Endothelial cell of umbilical vein (primary cell): ENCODE data around the gene NRCAM. TPM values are rescaled to one million over a fixed set of nuclear protein-coding genes. Genes with fewer than 3 reads are reported as not detected.

Experiments
- BruUV-seq: library from RNA; stranded (reverse); fragments of 400-500 nt; replicated peaks from 2 replicates; lab custom pipeline; 2021; lab: Mats Ljungman, UMichigan
- CTCF ChIA-PET: fragments of 300-600, 350-600 bp; sonication (Branson Sonifier 250); formaldehyde crosslinking; loops from one replicate; lab custom pipeline; 2021; ENCODE audit warnings: antibody characterized with exemption, inconsistent platforms; lab: Charles Lee
- POLR2A ChIA-PET: fragments of 300-600, 350-600 bp; sonication (Branson Sonifier 250); formaldehyde crosslinking; loops from one replicate; lab custom pipeline; 2021; ENCODE audit warnings: antibody characterized with exemption, inconsistent platforms; lab: Charles Lee
- DNase-seq: peaks from one replicate; pipeline ENCODE4 v3.0.0-alpha.2; 2011; ENCODE audit warnings: low read depth, low spot score
- FAIRE-seq: peaks from 2 replicates; lab custom pipeline; 2011; peaks lifted over from hg19 to GRCh38; lab: Jason Lieb, UNC
- H2AFZ ChIP-seq: 2 replicates; pipeline ENCODE4 v1.6.0; 2012; ENCODE audit warnings: low read depth, low read length, control low read depth, inconsistent platforms
- H3K27ac ChIP-seq: 2 replicates; pipeline ENCODE4 v1.5.1; 2011; ENCODE audit warnings: low read depth, mild to moderate bottlenecking, control low read depth, low read length, moderate library complexity; ENCODE audit not compliant: insufficient read depth
- H3K27me3 ChIP-seq, 2 experiments: 2 replicates each; pipeline versions ENCODE4 v1.6.0 to v1.6.1; 2011; ENCODE audit warnings: low read length in 2 of 2, mixed read lengths in 1 of 2; ENCODE audit not compliant: control insufficient read depth in 2 of 2, insufficient read depth in 2 of 2
- H3K36me3 ChIP-seq, 2 experiments: 2 replicates in 1 of 2; 3 replicates in 1 of 2; pipeline ENCODE4 v1.5.1; 2011; ENCODE audit warnings: low read length in 2 of 2, mild to moderate bottlenecking in 1 of 2, moderate library complexity in 1 of 2; ENCODE audit not compliant: control insufficient read depth in 2 of 2, insufficient read depth in 2 of 2; ENCODE audit errors: extremely low read depth in 1 of 2
- H3K4me1 ChIP-seq: 3 replicates; pipeline ENCODE4 v1.5.1; 2011; ENCODE audit warnings: mild to moderate bottlenecking, low read length; ENCODE audit not compliant: control insufficient read depth, insufficient read depth; ENCODE audit errors: extremely low read depth
- H3K4me2 ChIP-seq: 2 replicates; pipeline ENCODE4 v1.6.1; 2011; ENCODE audit warnings: low read length, control low read depth, mixed read lengths; ENCODE audit not compliant: insufficient read depth
- H3K4me3 ChIP-seq, 3 experiments: fragments of 200-600 bp in 1 of 3; sonication (generic), shearing (Covaris generic) in 1 of 3; replicated peaks in 1 of 3; 2 replicates each; pipeline ENCODE4 v1.5.1; 2011 to 2016; ENCODE audit warnings: control low read depth in 3 of 3, low read length in 3 of 3, mild to moderate bottlenecking in 2 of 3, inconsistent platforms in 1 of 3, low read depth in 1 of 3, moderate library complexity in 1 of 3; ENCODE audit not compliant: insufficient read depth in 1 of 3
- H3K79me2 ChIP-seq: 2 replicates; pipeline ENCODE4 v1.6.0; 2012; ENCODE audit warnings: low read length, inconsistent platforms; ENCODE audit not compliant: control insufficient read depth, insufficient read depth
- H3K9ac ChIP-seq: replicated peaks from 2 replicates; pipeline ENCODE3; 2011; ENCODE audit warnings: low read length, control low read depth; ENCODE audit not compliant: insufficient read depth; ENCODE audit errors: extremely low read depth
- H3K9me1 ChIP-seq: replicated peaks from 3 replicates; pipeline ENCODE4 v1.6.0; 2011; ENCODE audit warnings: mild to moderate bottlenecking, low read length; ENCODE audit not compliant: control insufficient read depth, insufficient read depth; ENCODE audit errors: extremely low read depth
- H3K9me3 ChIP-seq: replicated peaks from 2 replicates; pipeline ENCODE4 v1.5.1; 2012; ENCODE audit warnings: low read length, inconsistent platforms; ENCODE audit not compliant: control insufficient read depth, insufficient read depth
- H4K20me1 ChIP-seq: replicated peaks from 2 replicates; pipeline ENCODE3; 2011; ENCODE audit warnings: mild to moderate bottlenecking, low read length; ENCODE audit not compliant: control insufficient read depth, insufficient read depth; ENCODE audit errors: extremely low read depth
- EZH2 ChIP-seq: IDR thresholded peaks from 2 replicates; pipeline ENCODE4 v1.6.1; 2012; ENCODE audit warnings: borderline replicate concordance, low read depth, mild to moderate bottlenecking, moderate library complexity, low read length, inconsistent platforms; ENCODE audit not compliant: severe bottlenecking
- FOS ChIP-seq: IDR thresholded peaks from 2 replicates; pipeline ENCODE4 v1.6.1; 2011; ENCODE audit warnings: mild to moderate bottlenecking, low read length, moderate library complexity, borderline replicate concordance; ENCODE audit not compliant: insufficient read depth
- GATA2 ChIP-seq: IDR thresholded peaks from 2 replicates; pipeline ENCODE4 v1.7.0; 2011; ENCODE audit warnings: low read depth, mild to moderate bottlenecking, moderate library complexity, mixed read lengths, low read length; ENCODE audit not compliant: insufficient read length, insufficient read depth
- JUN ChIP-seq: IDR thresholded peaks from 2 replicates; pipeline ENCODE4 v1.6.1; 2011; ENCODE audit warnings: borderline replicate concordance, low read depth; ENCODE audit not compliant: insufficient read length, insufficient read depth
- MYC ChIP-seq: IDR thresholded peaks from one replicate; pipeline ENCODE4 v1.6.1; 2011; ENCODE audit warnings: mild to moderate bottlenecking, low read depth, low read length
- POLR2A ChIP-seq: IDR thresholded peaks from 2 replicates; pipeline ENCODE4 v1.6.1; 2012; ENCODE audit warnings: low read depth, mild to moderate bottlenecking, control low read depth, low read length
- POLR2AphosphoS5 ChIP-seq: IDR thresholded peaks from 2 replicates; pipeline ENCODE4 v1.6.1; 2012; ENCODE audit warnings: low read depth, mild to moderate bottlenecking, control low read depth, low read length, moderate library complexity; ENCODE audit not compliant: insufficient read depth
- dilution Hi-C: fragments of 300-500 bp; cut with MboI; formaldehyde crosslinking; loops from one replicate; pipeline ENCODE4 v1.15.0; 2019; ENCODE audit warnings: low sequenced_read_pairs; ENCODE audit not compliant: extremely low pct_ligation_motif_present
- intact Hi-C: fragments of 100-400 bp; cut with micrococcal nuclease; formaldehyde crosslinking; loops from one replicate; pipeline ENCODE4 v1.10.0; 2022
- polyA plus RNA-seq, 4 experiments: library from polyadenylated mRNA; depleted of rRNA in 3 of 4; stranded (reverse) in 3 of 4; unstranded in 1 of 4; fragments of >200 nt; gene quantifications; 2 replicates each; pipeline versions ENCODE4 v1.2.1 to v1.2.3, GENCODE V29; 2011 to 2012; ENCODE audit warnings: missing spikeins in 1 of 4
- total RNA-seq: library from RNA; stranded (reverse); gene quantifications from 2 replicates; pipeline ENCODE4 v1.2.3, GENCODE V29; 2021
- TF ChIP-seq, protein P1 (sequence below): IDR thresholded peaks from 2 replicates; pipeline ENCODE4 v1.6.1; 2011; ENCODE audit not compliant: insufficient read depth, insufficient read length
- TF ChIP-seq, protein P2 (sequence below), 2 donors: IDR thresholded peaks; 1 replicate in 1 of 2; 2 replicates in 1 of 2; pipeline ENCODE4 v1.5.1; 2011; ENCODE audit warnings: low read length in 2 of 2, mild to moderate bottlenecking in 2 of 2, moderate library complexity in 2 of 2, control low read depth in 1 of 2, inconsistent platforms in 1 of 2, low read depth in 1 of 2; ENCODE audit not compliant: insufficient read depth in 1 of 2; ENCODE audit errors: extremely low read depth in 1 of 2

NRCAM gene
- total and polyA plus RNA-seq, 2 donors (not counting 3 experiments of a cell fraction or from before 2014, with no cell fraction given) = 26.0 to 47.6 TPM

- Histone ChIP-seq H3K9ac (no peak overlapping the region), H3K4me3 (no peak overlapping the region), H3K27me3 (no peaks in the 10 kb centered on the region), H3K9me1 (no peaks in the 10 kb centered on the region), H2AFZ (no peak overlapping the region), H3K9me3 (no peaks in the 10 kb centered on the region), H4K20me1 (no peaks in the 10 kb centered on the region), H3K36me3 (peaks cover 0 to 5% of the 10 kb centered on the region in 2 experiments), H3K4me2 (no peak overlapping the region), H3K79me2 (no peaks in the 10 kb centered on the region), H3K27ac (no peak overlapping the region), H3K4me1 (no peaks in the 10 kb centered on the region)
- POLR2A ChIA-PET = no interaction called here
- no TSS peak for BruUV-seq
- dilution Hi-C loops (no loop called here), intact Hi-C loops (no loop called here)
- DNase-seq (no peak), FAIRE-seq (peak; percentile 31)
- CTCF ChIA-PET = interaction anchor here (0.9 to 1.6 kb wide), 4 partner anchors 16 to 292 kb away, joined by 3 to 6 read pairs (median 4); no protein-coding TSS in a partner anchor
- no peak for TF ChIP-seq POLR2AphosphoS5
- TF ChIP-seq GATA2 = no peak
- TF ChIP-seq POLR2A = no peak
- no peak for TF ChIP-seq MYC
- TF ChIP-seq EZH2 = no peak
- TF ChIP-seq, protein P1, sequence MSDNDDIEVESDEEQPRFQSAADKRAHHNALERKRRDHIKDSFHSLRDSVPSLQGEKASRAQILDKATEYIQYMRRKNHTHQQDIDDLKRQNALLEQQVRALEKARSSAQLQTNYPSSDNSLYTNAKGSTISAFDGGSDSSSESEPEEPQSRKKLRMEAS = no peak
- no peak for TF ChIP-seq JUN
- no peak for TF ChIP-seq FOS
- TF ChIP-seq, protein P2, sequence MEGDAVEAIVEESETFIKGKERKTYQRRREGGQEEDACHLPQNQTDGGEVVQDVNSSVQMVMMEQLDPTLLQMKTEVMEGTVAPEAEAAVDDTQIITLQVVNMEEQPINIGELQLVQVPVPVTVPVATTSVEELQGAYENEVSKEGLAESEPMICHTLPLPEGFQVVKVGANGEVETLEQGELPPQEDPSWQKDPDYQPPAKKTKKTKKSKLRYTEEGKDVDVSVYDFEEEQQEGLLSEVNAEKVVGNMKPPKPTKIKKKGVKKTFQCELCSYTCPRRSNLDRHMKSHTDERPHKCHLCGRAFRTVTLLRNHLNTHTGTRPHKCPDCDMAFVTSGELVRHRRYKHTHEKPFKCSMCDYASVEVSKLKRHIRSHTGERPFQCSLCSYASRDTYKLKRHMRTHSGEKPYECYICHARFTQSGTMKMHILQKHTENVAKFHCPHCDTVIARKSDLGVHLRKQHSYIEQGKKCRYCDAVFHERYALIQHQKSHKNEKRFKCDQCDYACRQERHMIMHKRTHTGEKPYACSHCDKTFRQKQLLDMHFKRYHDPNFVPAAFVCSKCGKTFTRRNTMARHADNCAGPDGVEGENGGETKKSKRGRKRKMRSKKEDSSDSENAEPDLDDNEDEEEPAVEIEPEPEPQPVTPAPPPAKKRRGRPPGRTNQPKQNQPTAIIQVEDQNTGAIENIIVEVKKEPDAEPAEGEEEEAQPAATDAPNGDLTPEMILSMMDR (IDR thresholded peaks at IDR 0.05; ENCODE audit: extremely low read depth in 1 of 2, insufficient read depth in 1 of 2, low read depth in 1 of 2, low read length in 2 of 2) = no peak
These were observed 250.9 kb downstream of the NRCAM start for GRCh38 chr7:108205311-108205710.
